Activated CD4-positive, alpha-beta T cell treated with anti-CD3 and anti-CD28 coated beads, Interleukin-2, Interleukin-4, amounts not matched to agents 100 ng/mL and 50 ng/mL, durations not matched to agents 16 hours and 8 hours (primary cell): Measurements from ENCODE around the gene PGLYRP3.
A peak's percentile ranks its signal among the peaks of the same experiment; 100 is the strongest.

Experiments used
- DNase-seq: peaks from one replicate; pipeline ENCODE4 v3.0.0-alpha.2; 2020; ENCODE audit warnings: low spot score

Gene PGLYRP3

GRCh38 chr1:153260585-153261280, 52.0 kb downstream of the PGLYRP3 start:
- peak; percentile 39 for DNase-seq

GRCh38 chr1:153259387-153259786, 53.4 kb downstream of the PGLYRP3 start, which contains the start of gene LORICRIN:
LORICRIN (plus strand) TSS chr1:153259687; CDS start chr1:153260950, 1,263 bp downstream.
- DNase-seq, result no peak

GRCh38 chr1:153253693-153254092, 59.1 kb downstream of the PGLYRP3 start:
- peak; percentile 16 for DNase-seq

GRCh38 chr1:153253076-153253475, 59.7 kb downstream of the PGLYRP3 start:
- no peak for DNase-seq

GRCh38 chr1:153251988-153252387, 60.8 kb downstream of the PGLYRP3 start:
- no peak for DNase-seq

- DNase-seq, result no peak
Observed at GRCh38 chr1:153251562-153251961, 61.2 kb downstream of the PGLYRP3 start.

- DNase-seq, result no peak
Observed at GRCh38 chr1:153251087-153251486, 61.7 kb downstream of the PGLYRP3 start.

- DNase-seq, result no peak
Observed at GRCh38 chr1:153250166-153250565, 62.6 kb downstream of the PGLYRP3 start.

- no peak for DNase-seq
Observed at GRCh38 chr1:153248176-153248879, 64.4 kb downstream of the PGLYRP3 start.
